KOPT-K1 (cell line): ENCODE measurements around the gene DDX5.
"Not testable (repeated sequence)": the region's sequence is repeated elsewhere in the genome, so short reads cannot be mapped to it uniquely, and the experiment has no call there.

ENCODE experiments used
- H3K27ac ChIP-seq: fragments of 200-600 bp; sonication (generic); 2 replicates; pipeline ENCODE4 v1.5.1; 2016; ENCODE audit warnings: antibody characterized with exemption, mild to moderate bottlenecking, low read depth, low read length; ENCODE audit not compliant: poor library complexity, severe bottlenecking
- H3K36me3 ChIP-seq: fragments of 200-600 bp; sonication (generic); 2 replicates; pipeline ENCODE4 v1.5.1; 2017; ENCODE audit warnings: antibody characterized with exemption, mild to moderate bottlenecking, low read length, moderate library complexity; ENCODE audit not compliant: insufficient read depth
- H3K9me3 ChIP-seq: fragments of 200-600 bp; sonication (generic); 2 replicates; pipeline ENCODE4 v1.5.1; 2017; ENCODE audit warnings: antibody characterized with exemption, low read length, mild to moderate bottlenecking; ENCODE audit not compliant: insufficient read depth, poor library complexity, severe bottlenecking

The DDX5 gene

DNA sequence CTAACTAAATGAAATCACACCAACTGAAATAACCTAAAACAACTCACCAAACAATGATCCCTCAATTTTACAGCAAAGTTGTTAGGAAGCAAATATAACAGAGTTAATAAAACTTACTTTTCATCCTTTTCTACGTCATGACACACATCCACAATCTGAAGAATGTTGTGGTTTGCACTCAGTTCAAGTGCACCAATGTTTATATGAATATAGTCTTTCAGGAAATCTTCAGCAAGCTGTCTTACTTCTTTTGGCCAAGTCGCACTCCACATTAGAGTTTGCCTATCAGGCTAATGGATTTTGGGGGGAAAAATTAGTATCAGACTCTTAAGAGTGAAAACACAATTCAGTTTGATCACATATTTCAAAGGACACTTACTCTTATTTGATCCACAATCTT, 3.3 kb downstream of the DDX5 start:
- Histone ChIP-seq H3K36me3 (peaks cover 78% of the 10 kb centered on the region), H3K9me3 (no peaks in the 10 kb centered on the region), H3K27ac (no peak overlapping the region)

GRCh38 chr17:64502021-64502420, 4.1 kb downstream of the DDX5 start:
- H3K27ac ChIP-seq = no peak overlapping the region

GRCh38 chr17:64500862-64501765, 5.0 kb downstream of the DDX5 start:
- Histone ChIP-seq H3K9me3 (no peaks in the 10 kb centered on the region), H3K27ac (no peak overlapping the region), H3K36me3 (peaks cover 82% of the 10 kb centered on the region)

More at GRCh38 chr17:64502021-64502420, 4.1 kb downstream of the DDX5 start:
- peaks cover 82% of the 10 kb centered on the region for H3K36me3 ChIP-seq
- no peaks in the 10 kb centered on the region for H3K9me3 ChIP-seq

DNA sequence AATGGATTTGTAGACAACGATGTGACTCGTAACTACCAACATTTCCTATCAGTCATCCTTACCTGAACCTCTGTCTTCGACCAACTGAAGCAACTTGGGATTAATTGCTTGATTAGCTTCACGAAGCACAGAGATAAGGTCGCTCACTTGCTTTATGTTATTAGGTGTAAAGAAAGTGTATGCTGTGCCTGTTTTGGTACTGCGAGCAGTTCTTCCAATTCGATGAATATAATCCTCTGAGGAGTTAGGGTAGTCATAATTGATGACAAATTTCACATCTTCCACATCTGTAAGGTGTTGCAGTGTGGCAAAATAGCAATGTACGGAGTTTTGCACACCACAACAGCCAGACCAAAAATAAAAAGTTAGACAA, 5.6 kb downstream of the DDX5 start:
- Histone ChIP-seq H3K36me3 (peaks cover 80% of the 10 kb centered on the region), H3K27ac (no peak overlapping the region), H3K9me3 (no peaks in the 10 kb centered on the region)

DNA sequence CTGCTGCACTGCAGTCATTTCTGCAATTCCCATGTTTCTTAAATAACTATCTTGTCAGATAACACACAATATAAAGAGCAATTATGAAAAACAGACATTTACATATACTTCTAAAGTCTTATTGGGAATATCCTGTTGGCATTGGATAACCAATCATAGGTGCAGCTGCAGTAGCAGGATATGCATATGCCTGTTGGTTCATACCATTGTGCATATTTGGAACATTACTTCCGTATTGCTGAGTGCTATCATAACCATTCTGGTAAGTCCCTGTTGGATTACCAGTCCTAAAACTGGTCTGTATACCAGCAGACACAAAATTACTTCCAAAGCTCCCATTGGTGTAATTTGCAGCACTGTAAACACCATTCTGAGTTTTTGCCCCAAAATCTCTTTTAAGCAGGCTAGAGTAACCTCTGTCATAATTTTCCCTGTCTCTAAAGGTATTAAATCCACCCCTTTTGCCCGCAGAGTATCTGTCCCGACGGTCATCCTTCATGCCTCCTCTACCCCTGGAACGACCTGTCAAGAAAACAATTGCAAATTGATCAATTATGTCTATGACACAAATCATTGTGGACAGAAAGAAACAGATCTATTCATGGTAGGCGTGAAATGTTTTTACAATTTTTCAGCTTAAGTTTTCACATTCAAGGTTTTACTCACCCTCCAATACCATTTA, 6.1 kb downstream of the DDX5 start:
- no peak overlapping the region for H3K27ac ChIP-seq
- no peaks in the 10 kb centered on the region for H3K9me3 ChIP-seq
- H3K36me3 ChIP-seq = peaks cover 76% of the 10 kb centered on the region

- peak overlapping the region; percentile 90 for H3K27ac ChIP-seq
- peaks cover 73% of the 10 kb centered on the region for H3K36me3 ChIP-seq
- H3K9me3 ChIP-seq = no peaks in the 10 kb centered on the region
Measured at GRCh38 chr17:64498308-64499203, 7.5 kb downstream of the DDX5 start.

DNA sequence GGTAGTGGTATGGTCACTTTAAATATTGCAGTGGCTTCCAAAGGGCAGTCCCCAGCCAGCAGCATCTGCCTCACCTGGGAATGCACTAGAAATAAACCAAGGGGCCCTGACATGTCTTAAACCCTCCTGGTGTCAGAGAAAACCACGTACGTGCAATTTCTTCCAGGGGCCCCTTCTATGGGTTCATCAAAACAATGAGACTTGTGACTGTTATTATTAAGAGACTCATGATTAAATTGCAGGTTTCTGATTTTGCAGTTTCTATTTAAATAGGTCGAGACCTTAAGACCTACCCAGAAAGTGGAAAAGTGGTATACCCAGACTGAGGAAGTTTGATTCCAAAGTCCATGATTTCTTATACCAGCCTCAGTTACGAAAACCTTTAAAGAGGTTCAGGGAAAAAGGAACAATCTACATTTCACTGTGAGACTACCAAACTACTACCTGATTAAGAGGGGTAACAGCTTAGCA, 8.5 kb downstream of the DDX5 start:
- Histone ChIP-seq H3K9me3 (no peaks in the 10 kb centered on the region), H3K27ac (peak overlapping the region; percentile 90), H3K36me3 (peaks cover 73% of the 10 kb centered on the region)

DNA sequence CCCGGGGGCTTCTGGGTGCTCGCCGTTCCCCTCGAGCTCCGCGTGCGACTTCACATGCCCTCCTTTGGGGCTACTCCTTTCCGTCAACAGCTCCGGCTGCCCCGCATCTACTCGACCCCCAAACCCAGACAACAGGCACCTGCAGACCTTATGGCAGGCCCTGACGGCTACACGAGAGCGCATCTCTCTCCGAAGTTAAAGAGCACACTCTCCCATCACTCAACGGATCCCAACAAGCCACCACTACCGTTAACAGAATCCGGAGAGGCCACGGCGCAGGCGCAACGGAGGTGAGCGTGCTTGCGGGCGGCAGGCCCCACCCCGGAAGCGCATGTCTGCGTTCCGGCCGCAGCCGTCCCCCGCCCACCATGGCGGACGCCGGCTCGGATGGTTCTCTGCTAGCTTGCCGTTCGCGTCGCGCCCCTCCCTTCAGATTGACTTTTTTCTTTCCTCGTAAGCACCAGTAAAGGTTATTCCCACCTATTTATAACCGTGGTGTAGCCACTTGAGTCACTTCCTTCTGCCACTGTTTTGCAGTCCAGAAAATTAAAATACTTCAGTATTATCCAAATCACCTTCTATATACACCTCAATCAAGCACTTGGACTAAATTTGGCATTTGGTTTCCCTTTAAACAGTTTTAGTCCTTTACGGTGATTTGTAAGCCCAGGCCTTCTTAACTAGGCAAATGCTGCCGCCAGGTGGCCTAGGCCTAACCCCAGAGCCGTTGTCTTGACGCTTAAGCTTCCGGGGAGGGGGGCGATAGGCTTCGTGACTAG, 9.1 kb downstream of the DDX5 start, which contains the start of gene POLG2:
Gene POLG2 (minus strand): TSS at position 269 of the 779 bp plus-strand sequence. CDS start 86 bp downstream, at position 183.
- peaks cover 73% of the 10 kb centered on the region for H3K36me3 ChIP-seq
- H3K27ac ChIP-seq = peak within 1 kb of the TSS; percentile 90
- H3K9me3 ChIP-seq = no peaks in the 10 kb centered on the region

DNA sequence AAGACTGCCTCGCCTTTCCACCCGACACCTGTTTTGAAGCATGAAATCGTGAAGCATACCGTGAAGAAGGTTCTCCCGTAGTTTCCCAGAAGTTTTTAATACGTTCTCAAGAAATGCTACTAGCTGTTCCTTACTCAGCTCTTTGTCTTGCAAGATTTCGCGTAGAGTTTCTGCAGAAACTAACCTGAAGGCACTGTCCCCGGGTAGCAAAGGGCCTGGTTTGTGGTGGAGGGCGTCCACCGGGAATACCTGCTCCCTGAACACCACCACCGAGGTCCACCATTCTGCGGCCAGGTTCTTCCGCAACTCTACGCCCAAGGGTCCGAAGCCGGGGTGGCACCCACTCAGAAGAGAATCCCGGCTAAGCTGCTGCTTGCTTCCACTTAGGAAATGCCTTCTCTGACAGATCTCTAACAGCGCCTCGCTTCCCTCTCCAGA, 9.7 kb downstream of the DDX5 start:
- peak overlapping the region; percentile 90 for H3K27ac ChIP-seq

DNA sequence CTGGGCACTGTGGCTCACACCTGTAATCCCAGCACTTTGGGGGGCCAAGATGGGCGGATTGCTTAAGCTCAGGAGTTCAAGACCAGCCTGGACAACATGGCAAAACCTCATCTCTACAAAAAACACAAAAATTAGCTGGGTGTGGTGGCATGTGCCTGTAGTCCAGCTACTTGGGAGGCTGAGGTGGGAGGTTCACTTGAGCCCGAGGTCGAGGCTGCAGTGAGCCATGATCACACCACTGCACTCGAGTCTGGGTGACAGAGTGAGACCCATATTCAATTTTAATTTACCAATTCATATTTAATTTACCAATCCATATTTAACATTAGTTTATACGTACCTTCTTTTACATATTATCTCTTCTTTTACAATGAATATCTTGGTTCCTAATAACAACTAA, 10.8 kb downstream of the DDX5 start:
- not testable (repeated sequence) for H3K9me3 ChIP-seq
- H3K27ac ChIP-seq = peak overlapping the region; percentile 90
- peaks cover 73% of the 10 kb centered on the region for H3K36me3 ChIP-seq

More for the DNA sequence above, 9.7 kb downstream of the DDX5 start:
- no peaks in the 10 kb centered on the region for H3K9me3 ChIP-seq
- H3K36me3 ChIP-seq = peaks cover 73% of the 10 kb centered on the region

- H3K9me3 ChIP-seq = no peaks in the 10 kb centered on the region
- H3K27ac ChIP-seq = no peak overlapping the region
- peaks cover 73% of the 10 kb centered on the region for H3K36me3 ChIP-seq
Measured at GRCh38 chr17:64494121-64494520, 12.0 kb downstream of the DDX5 start.

DNA sequence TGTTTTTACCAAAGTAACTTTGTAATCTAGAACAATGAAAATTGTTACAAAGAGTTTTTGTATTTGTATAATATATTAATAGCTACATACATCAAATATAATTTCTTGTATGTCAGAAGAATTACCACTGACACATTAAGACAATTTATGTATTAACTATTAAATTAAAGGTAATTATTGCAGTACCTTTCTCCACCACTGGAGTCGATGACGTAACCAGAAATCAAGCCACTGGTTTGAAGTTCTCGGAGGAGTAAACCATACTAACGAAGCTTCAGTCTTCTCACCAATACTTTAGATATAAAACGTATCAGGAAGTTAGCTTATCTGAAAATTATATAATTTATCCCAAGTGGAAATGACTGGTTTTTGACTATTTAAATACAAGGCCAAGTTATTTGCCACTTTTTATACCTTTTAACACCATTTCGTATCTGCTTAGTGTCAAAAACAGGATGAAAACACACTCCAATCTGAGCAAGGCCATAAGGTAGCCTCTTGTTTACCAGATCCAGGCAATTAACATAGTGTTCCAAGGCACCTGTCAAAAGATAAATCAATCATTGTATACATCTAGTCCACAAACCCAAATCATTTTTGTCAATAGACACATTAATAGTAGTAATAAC, 13.5 kb downstream of the DDX5 start:
- H3K27ac ChIP-seq = no peak overlapping the region
- H3K9me3 ChIP-seq = no peaks in the 10 kb centered on the region
- H3K36me3 ChIP-seq = peaks cover 73% of the 10 kb centered on the region

DNA sequence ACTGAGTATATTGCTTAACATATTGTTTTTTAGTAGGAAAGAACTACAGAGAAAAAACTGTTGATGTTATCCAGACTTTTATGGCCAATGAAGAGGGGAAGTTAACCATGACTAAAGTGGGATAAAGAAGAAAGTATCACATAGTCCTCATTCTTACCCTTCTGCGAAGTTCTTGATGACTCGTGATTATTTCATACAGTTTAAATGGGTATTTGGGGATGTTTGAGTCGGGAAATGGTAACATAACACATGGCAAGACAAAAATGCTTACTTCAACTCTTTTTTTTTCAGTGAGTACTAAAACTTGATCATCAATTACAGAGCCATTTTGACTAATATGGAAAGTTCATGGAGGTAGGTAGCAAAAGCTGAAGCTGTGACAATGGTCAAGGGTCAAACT, 14.1 kb downstream of the DDX5 start:
- Histone ChIP-seq H3K36me3 (peaks cover 76% of the 10 kb centered on the region), H3K27ac (no peak overlapping the region), H3K9me3 (no peaks in the 10 kb centered on the region)
